Mesothelial cell of epicardium (in vitro differentiated cells): Measurements from ENCODE around the gene CCDC3. TPM values are rescaled to one million over a fixed set of nuclear protein-coding genes. Genes with fewer than 3 reads are reported as not detected.

ENCODE experiments used
- DNase-seq, 2 experiments: peaks; one replicate each; pipeline ENCODE4 v3.0.0; 2021; ENCODE audit warnings: low spot score in 2 of 2; ENCODE audit not compliant: unreplicated experiment in 2 of 2
- H3K27ac Mint-ChIP-seq: 2 replicates; pipeline ENCODE4 v1.8.0; 2021; ENCODE audit warnings: mixed read lengths
- H3K27me3 Mint-ChIP-seq: 2 replicates; pipeline ENCODE4 v1.8.0; 2021; ENCODE audit warnings: low read depth, mixed read lengths
- H3K36me3 Mint-ChIP-seq: 2 replicates; pipeline ENCODE4 v1.8.0; 2021; ENCODE audit warnings: mixed read lengths
- H3K4me1 Mint-ChIP-seq: 2 replicates; pipeline ENCODE4 v1.8.0; 2021; ENCODE audit warnings: mixed read lengths
- H3K4me3 Mint-ChIP-seq: 2 replicates; pipeline ENCODE4 v1.8.0; 2021; ENCODE audit warnings: mild to moderate bottlenecking, moderate library complexity, mixed read lengths
- H3K9me3 Mint-ChIP-seq: 2 replicates; pipeline ENCODE4 v1.8.0; 2021; ENCODE audit warnings: mixed read lengths
- CTCF ChIP-seq: fragments of 200-600 bp; sonication (generic); IDR thresholded peaks from one replicate; pipeline ENCODE4 v1.5.0; 2021; ENCODE audit warnings: antibody characterized with exemption; ENCODE audit not compliant: unreplicated experiment
- total RNA-seq: library from RNA; stranded (reverse); gene quantifications from 3 replicates; pipeline ENCODE4 v1.2.1, GENCODE V29; 2021

CCDC3 gene
- total RNA-seq, 1 donor from 2014 or later = 5.7 TPM

- Mint-ChIP-seq H3K36me3 (peaks cover 4% of the 10 kb centered on the region), H3K27ac (no peak overlapping the region), H3K4me3 (no peak overlapping the region), H3K27me3 (no peaks in the 10 kb centered on the region), H3K4me1 (peaks cover 34% of the 10 kb centered on the region), H3K9me3 (peaks cover 16% of the 10 kb centered on the region)
- DNase-seq = no peak
- TF ChIP-seq CTCF = no peak
Observed at GRCh38 chr10:12981570-12981969, 19.9 kb downstream of the CCDC3 start.

DNA sequence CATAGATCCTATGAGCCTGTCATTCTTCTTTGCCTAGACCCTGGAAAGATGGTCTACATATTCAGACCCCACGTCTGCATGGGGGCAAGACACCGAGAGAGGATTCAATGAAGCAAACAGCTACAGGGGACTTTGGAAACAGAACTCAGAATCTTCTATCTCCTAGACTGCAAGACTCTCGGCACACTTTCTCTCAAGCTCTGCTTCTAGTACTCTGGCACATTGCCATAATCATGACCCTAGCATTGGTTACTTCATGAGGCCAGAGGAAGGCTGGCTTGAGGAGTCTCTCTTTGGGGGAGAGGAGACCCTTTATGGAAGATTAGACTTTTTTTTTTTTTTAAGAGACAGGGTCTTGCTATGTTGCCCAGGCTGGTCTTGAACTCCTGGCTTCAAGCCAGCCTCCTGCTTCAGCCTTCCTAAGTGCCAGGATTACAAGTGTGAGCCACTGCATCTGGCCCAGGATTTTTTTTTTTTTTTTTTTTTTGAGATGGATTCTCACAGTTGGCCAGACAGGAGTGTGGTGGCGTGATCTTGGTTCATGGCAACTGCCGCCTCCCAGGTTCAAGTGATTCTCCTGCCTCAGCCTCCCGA lies 20.7 kb downstream of the CCDC3 start:
- H3K4me3 Mint-ChIP-seq = peak overlapping the region; percentile 46

GRCh38 chr10:12980102-12980661 lies 21.3 kb downstream of the CCDC3 start:
- H3K27ac Mint-ChIP-seq = peak overlapping the region; percentile 79
- peaks cover 11% of the 10 kb centered on the region for H3K9me3 Mint-ChIP-seq
- TF ChIP-seq CTCF = no peak
- peaks cover 34% of the 10 kb centered on the region for H3K4me1 Mint-ChIP-seq
- DNase-seq = no peak
- peaks cover 4% of the 10 kb centered on the region for H3K36me3 Mint-ChIP-seq
- H3K27me3 Mint-ChIP-seq = no peaks in the 10 kb centered on the region
- peak overlapping the region; percentile 46 for H3K4me3 Mint-ChIP-seq

More for the DNA sequence above, 20.7 kb downstream of the CCDC3 start:
- H3K36me3 Mint-ChIP-seq = peaks cover 4% of the 10 kb centered on the region
- TF ChIP-seq CTCF = no peak
- peak overlapping the region; percentile 68 for H3K27ac Mint-ChIP-seq
- H3K27me3 Mint-ChIP-seq = no peaks in the 10 kb centered on the region
- peaks cover 16% of the 10 kb centered on the region for H3K9me3 Mint-ChIP-seq
- peaks cover 34% of the 10 kb centered on the region for H3K4me1 Mint-ChIP-seq
- no peak for DNase-seq

- DNase-seq = no peak
- Mint-ChIP-seq H3K27me3 (peaks cover 3% of the 10 kb centered on the region), H3K9me3 (peaks cover under 1% of the 10 kb centered on the region), H3K4me1 (peaks cover 34% of the 10 kb centered on the region), H3K4me3 (no peak overlapping the region), H3K27ac (peak overlapping the region; percentile 5), H3K36me3 (no peaks in the 10 kb centered on the region)
- TF ChIP-seq CTCF = no peak
Observed at GRCh38 chr10:12978891-12979290, 22.6 kb downstream of the CCDC3 start.

GRCh38 chr10:12975906-12976305 lies 25.6 kb downstream of the CCDC3 start:
- DNase-seq = no peak
- Mint-ChIP-seq H3K27me3 (peaks cover 3% of the 10 kb centered on the region), H3K36me3 (no peaks in the 10 kb centered on the region), H3K4me3 (no peak overlapping the region), H3K9me3 (no peaks in the 10 kb centered on the region), H3K27ac (no peak overlapping the region), H3K4me1 (peaks cover 34% of the 10 kb centered on the region)
- no peak for TF ChIP-seq CTCF
